Measurements from ENCODE around the gene ZNF618.

DNA sequence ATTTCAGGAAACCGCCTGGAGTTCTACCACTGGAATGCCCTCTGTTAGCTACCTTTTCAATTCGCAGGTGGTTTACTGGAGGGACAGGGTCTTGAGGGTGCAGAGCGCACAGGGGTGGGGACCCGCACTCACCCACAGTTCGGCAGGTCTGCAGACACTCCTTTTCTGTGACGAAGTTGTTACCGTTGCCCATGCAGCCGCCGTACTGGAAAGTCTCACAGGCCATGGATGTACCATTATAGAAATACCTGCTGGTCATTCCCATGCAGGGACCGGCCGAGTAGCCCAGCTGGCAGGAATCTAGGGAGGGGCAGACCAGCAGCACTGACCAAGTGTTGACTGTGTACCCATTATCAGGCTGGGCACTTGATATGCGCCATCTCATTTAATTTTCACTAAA is 185.2 kb downstream of the ZNF618 start:
- no peak for TF ChIP-seq CTCF (IDR thresholded peaks at IDR 0.05)
- TF ChIP-seq POLR2A (IDR thresholded peaks at IDR 0.05) = no peak
- TF ChIP-seq POLR2AphosphoS5 (IDR thresholded peaks at IDR 0.05) = no peak
- TF ChIP-seq EP300 (IDR thresholded peaks at IDR 0.05) = no peak
